ENCODE data around the gene HS6ST3.

The HS6ST3 gene

DNA sequence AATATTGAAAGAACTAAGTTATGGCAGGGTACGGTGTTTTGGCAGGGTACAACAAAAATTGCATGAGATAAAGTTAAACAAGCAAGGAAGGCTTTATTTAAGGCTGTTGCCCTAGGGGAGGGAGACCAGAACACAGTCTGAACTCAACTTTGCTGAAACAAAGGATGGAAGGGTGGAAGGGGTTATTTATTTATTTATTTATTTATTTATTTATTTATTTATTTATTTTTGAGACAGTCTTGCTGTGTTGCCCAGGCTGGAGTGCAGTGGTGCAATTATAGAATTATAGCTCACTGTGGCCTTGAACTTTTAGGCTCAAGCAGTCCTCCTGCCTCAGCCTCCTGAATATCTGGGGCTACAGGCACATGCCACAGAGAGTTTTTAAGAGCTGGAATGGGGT, 75.9 kb downstream of the HS6ST3 start:
- TF ChIP-seq, protein P1, sequence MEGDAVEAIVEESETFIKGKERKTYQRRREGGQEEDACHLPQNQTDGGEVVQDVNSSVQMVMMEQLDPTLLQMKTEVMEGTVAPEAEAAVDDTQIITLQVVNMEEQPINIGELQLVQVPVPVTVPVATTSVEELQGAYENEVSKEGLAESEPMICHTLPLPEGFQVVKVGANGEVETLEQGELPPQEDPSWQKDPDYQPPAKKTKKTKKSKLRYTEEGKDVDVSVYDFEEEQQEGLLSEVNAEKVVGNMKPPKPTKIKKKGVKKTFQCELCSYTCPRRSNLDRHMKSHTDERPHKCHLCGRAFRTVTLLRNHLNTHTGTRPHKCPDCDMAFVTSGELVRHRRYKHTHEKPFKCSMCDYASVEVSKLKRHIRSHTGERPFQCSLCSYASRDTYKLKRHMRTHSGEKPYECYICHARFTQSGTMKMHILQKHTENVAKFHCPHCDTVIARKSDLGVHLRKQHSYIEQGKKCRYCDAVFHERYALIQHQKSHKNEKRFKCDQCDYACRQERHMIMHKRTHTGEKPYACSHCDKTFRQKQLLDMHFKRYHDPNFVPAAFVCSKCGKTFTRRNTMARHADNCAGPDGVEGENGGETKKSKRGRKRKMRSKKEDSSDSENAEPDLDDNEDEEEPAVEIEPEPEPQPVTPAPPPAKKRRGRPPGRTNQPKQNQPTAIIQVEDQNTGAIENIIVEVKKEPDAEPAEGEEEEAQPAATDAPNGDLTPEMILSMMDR (IDR thresholded peaks at IDR 0.05; ENCODE audit: low read depth, low read length, missing control alignments): no peak
- DNase-seq (ENCODE audit: low read depth): no peak
- H3K4me3 ChIP-seq (ENCODE audit: low read depth, low read length): no peak overlapping the region
- in situ Hi-C loops (cut with HindIII; ENCODE audit: low sequenced_read_pairs): no loop called here

GRCh38 chr13:96172066-96172465, 82.2 kb downstream of the HS6ST3 start:
- TF ChIP-seq, protein P1 (IDR thresholded peaks at IDR 0.05; ENCODE audit: low read depth, low read length, missing control alignments): no peak
- no peak for DNase-seq (ENCODE audit: low read depth)
- H3K4me3 ChIP-seq (ENCODE audit: low read depth, low read length): no peak overlapping the region
- in situ Hi-C loops (cut with HindIII; ENCODE audit: low sequenced_read_pairs): no loop called here

DNA sequence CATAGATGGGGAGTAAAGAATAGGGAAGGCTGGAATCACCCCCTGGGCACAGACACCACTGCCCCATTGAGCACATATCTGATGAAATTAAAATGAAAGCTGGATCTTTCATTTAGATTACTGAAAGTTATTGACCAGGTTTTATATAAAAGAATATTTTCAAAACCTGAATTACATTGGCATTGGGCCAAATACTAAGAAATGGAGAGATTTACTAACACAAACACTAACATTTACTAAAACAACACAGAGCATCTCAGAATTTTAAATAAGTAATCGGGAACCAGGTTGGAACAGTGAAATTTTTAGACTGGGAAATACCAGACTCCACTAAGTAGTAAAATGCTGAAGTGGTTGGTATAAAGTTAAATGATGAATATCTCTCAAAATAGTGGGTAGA, 88.9 kb downstream of the HS6ST3 start:
- in situ Hi-C loops (cut with HindIII; ENCODE audit: low sequenced_read_pairs): no loop called here
- no peak for DNase-seq (ENCODE audit: low read depth)
- H3K4me3 ChIP-seq (ENCODE audit: low read depth, low read length): no peak overlapping the region
- TF ChIP-seq, protein P1 (IDR thresholded peaks at IDR 0.05; ENCODE audit: low read depth, low read length, missing control alignments): no peak

GRCh38 chr13:96179309-96179708, 89.4 kb downstream of the HS6ST3 start:
- H3K4me3 ChIP-seq (ENCODE audit: low read depth, low read length): no peak overlapping the region
- in situ Hi-C loops (cut with HindIII; ENCODE audit: low sequenced_read_pairs): no loop called here
- DNase-seq (ENCODE audit: low read depth): no peak
- TF ChIP-seq, protein P1 (IDR thresholded peaks at IDR 0.05; ENCODE audit: low read depth, low read length, missing control alignments): no peak

DNA sequence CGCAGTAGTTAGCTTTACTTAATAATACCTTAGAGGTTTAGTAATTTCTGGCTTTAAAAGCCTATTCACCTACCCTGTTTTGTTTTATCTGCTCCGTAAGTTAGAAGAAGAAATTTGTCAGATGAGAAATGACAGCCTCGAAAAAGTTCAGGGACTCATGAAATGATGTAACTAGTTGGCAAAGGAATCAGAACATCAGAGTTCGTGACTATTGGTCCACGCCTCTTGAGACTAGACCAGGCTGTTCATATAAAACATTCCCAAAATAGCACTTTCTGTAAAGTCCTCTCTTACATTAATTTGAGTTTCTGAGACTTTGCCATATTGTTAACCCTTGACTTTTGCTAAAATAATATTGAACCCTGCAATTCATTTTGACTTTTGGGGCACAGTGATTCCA, 92.0 kb downstream of the HS6ST3 start:
- no peak overlapping the region for H3K4me3 ChIP-seq (ENCODE audit: low read depth, low read length)
- TF ChIP-seq, protein P1 (IDR thresholded peaks at IDR 0.05; ENCODE audit: low read depth, low read length, missing control alignments): no peak
- in situ Hi-C loops (cut with HindIII; ENCODE audit: low sequenced_read_pairs): no loop called here
- no peak for DNase-seq (ENCODE audit: low read depth)

- H3K4me3 ChIP-seq (ENCODE audit: low read depth, low read length): no peak overlapping the region
- TF ChIP-seq, protein P1 (IDR thresholded peaks at IDR 0.05; ENCODE audit: low read depth, low read length, missing control alignments): no peak
- no peak for DNase-seq (ENCODE audit: low read depth)
- in situ Hi-C loops (cut with HindIII; ENCODE audit: low sequenced_read_pairs): no loop called here
Observed at GRCh38 chr13:96185818-96186217, 95.9 kb downstream of the HS6ST3 start.

DNA sequence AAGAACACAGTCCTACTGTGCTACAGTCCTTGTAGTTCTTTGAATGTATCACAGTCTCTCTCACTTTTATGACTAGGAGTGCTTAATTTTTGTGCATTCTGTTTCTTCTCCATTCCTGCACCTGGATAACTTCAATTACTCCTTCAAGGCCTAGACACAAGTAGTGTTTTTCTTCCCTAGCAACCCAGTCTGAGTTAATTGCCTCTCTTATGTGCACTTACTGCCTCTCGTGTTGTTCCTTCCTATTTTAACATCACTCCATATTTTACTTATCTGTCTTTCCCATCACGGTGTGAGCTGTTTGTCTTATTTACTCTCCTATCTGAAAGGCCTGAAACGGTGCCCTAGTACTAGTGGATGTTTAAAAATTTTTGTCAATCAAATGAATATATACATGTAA, 101.5 kb downstream of the HS6ST3 start:
- in situ Hi-C loops (cut with HindIII; ENCODE audit: low sequenced_read_pairs): no loop called here

More for the DNA sequence above, 101.5 kb downstream of the HS6ST3 start:
- no peak for DNase-seq (ENCODE audit: low read depth)
- H3K4me3 ChIP-seq (ENCODE audit: low read depth, low read length): no peak overlapping the region
- TF ChIP-seq, protein P1 (IDR thresholded peaks at IDR 0.05; ENCODE audit: low read depth, low read length, missing control alignments): no peak
